Stimulated activated CD4-positive, alpha-beta T cell treated with anti-CD3 and anti-CD28 coated beads, TNF-alpha, amount 100 ng/mL, for 1 hour (primary cell): Measurements from ENCODE around the gene DENND6B.

ENCODE experiments used
- DNase-seq, 3 donors: peaks; one replicate each; pipeline ENCODE4 v3.0.0-alpha.2; 2020; ENCODE audit warnings: low read depth in 3 of 3, low spot score in 1 of 3

Gene DENND6B

GRCh38 chr22:50316114-50317065, 10.4 kb downstream of the DENND6B start:
- DNase-seq, result no peak

GRCh38 chr22:50315289-50316113, 11.3 kb downstream of the DENND6B start:
- no peak for DNase-seq

DNA sequence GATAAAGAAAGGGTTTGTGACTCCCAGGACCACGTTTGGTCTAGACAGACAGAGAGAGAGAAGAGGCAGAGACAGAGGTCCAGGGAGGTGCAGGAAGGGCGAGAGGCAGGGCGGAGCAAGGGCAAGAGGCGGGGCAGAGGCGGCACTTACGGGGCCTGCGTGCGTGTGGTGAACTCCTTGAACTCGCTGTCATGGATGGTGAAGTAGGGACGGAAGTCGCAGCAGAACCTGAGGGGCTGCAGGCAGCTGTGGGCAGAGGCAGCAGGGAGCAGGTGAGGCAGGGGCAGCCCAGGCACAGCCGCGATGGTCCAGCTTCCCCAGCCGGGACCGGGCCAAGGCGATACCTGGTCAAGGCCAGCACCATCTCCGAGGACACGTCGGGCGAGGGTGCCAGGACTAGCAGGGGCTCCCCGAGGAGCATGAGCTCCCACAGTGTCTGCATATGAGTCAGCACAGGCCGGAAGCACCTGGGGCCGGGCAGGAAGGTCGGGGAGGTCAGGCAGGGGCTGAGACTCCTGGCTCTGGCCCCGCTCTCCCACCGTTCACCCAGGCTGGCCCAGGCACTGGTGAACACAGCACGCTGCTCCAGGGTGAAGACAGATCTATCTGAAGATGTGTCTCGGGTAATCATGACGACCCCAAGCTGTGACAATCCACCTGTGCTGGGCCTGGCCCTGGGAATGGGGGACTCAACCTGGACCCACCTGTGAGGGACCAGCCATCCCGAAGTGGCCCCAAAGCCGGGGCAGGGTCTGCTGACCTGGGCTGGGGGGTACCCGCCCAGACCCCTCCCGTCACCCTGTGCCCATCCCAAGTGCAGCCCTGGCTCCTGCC, 12.1 kb downstream of the DENND6B start:
- peak; percentile 34 to 60 (median 43) for DNase-seq

DNA sequence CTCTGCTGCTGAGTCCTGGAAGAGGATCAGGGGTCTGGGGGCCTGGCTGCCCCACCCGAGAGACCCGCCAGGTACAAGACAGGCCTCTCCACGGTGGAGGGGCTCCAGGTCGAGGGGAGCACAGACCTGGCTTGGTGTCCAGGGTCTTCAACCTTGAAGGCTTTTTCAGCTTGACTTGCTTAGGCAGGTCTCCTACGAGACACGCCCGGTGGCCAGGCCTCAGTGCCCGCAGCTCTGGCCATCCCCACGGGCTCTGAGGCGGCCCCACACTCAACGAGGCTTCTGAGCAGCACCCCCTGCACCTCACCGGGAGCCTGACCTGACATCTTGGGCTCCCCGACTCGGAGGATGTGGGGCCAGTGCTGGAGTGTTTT, 12.7 kb downstream of the DENND6B start:
- DNase-seq, result no peak

GRCh38 chr22:50313600-50313999, 13.2 kb downstream of the DENND6B start:
- no peak for DNase-seq

DNA sequence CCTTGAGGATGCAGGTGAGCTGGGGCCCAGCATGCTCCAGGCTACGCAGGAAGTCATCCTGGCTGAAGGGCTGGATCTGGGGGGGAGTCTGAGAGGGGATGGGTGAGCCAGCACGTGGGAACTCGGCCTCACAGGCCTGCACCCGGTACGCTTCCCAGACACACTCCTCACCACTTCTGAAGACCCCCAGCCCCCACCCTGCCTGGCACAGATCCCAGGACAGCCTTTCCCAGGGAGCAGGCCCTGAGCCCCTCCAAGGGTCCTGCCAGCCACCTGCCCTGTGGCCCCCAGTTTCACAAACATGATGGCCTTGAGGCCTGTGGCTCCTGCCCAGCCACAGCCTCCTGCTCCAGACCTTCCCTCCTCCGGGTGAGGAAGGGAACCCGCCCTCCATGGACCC, 13.8 kb downstream of the DENND6B start:
- DNase-seq, result no peak

GRCh38 chr22:50312371-50312770, 14.4 kb downstream of the DENND6B start:
- DNase-seq, result no peak

- DNase-seq, result no peak
Observed at GRCh38 chr22:50311606-50312351, 15.0 kb downstream of the DENND6B start.

- DNase-seq, result no peak
Observed at GRCh38 chr22:50310949-50311444, 15.8 kb downstream of the DENND6B start.

- DNase-seq, result no peak
Observed at GRCh38 chr22:50310031-50310722, 16.6 kb downstream of the DENND6B start.

DNA sequence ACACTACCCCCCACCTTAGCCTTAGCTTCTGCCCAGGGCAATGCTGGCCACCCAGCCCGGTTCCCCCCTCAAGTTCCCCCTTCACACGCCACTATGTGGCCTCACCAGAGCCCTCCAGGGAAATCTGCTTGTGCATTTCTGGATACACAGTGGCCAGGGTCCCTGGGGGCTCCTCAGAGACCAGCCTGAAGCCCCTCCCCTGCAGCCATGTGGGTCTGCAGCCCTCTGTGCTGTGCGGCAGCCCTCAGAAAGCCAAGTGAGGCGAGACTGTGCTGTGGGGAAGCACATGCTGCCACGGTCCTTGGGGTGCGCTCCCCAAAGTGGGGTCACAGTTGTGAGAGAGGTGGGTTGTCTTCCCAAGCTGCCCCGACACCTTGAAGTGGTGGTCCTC, 17.2 kb downstream of the DENND6B start:
- DNase-seq, result no peak

DNA sequence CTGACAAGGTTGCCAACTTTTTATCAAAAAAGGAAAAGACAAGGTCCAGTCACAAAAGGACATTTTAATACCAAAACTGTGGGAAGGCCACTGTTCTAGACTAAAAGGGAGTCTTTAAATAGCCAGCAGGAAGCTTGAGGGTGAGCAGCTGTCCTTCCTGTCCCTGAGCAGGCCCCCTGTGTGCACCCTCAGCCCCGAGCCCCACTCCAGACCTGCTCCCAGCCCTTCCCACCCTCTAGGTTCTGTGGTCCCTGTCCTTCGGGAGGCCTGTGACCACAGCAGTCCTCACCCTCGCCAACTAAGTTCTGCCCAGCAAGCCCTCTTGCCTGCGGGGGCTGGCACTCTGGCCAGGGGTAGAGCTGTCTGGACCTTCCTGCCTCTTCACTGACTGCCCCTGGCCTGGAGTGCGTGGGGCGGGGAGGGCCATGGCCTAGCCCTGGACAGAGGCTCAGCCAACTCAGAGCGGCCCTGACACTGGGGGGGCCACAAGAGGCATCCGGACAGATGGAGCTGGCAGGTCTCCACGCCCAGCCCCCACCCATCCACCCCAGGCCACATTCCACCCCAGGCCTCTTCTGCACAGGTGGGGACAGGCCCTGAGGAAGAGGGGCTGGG, 17.7 kb downstream of the DENND6B start:
- no peak for DNase-seq

GRCh38 chr22:50308597-50308935, 18.2 kb downstream of the DENND6B start:
- DNase-seq, result no peak

- no peak for DNase-seq
Observed at GRCh38 chr22:50307890-50308596, 18.8 kb downstream of the DENND6B start.

DNA sequence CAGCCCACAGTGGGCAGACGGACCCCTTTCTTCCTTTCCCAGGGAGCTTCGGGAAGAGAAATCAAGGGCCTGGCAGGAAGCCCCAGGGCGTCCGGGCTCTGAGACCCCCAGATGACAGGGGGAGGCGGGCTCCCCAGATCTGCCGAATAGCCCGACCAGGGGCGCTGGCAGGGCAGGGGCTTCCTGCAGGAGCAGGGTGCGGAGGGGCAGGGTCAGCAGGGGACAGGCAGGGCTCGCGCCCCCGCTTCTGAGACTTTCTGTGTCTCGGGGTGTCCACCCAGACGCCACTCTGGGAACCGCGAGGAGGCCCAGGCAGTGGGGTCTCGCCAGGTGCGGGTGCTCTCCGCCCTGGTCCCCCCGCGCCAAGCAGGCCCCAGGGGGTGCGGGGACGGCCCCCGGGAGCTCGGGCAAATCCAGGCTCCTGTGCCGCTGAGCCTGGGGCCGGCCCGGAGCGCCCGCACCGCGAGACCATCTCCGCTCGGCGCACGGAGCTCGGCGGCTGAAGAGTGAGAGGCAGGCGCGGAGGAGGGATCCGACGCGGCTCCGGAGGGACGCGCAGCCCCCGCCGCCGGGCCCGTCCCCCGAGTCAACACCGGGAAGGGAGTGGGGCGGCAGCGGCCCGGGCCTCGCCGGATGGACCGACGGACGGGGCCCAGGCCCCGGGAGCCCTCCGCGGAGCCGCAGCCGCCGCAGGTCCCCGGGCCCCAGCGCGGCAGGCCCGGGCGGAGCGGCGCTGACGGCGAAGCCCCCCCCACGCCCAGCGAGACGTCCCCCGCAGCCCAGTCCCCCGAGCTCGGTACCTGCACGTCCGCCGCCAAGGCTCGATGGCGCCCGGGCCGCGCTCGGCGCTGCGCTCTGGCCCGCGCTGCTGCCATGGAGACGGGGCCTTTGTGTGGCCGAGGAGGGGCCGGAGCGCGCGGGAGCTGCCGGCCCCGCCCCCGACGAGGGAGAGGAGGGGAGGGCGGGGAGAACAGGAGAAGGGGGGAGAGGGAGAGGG, 19.8 kb downstream of the DENND6B start, which contains the start of gene PLXNB2:
Gene PLXNB2 (minus strand): TSS at position 894 of the 997 bp plus-strand sequence. CDS start 17,062 bp downstream, outside the sequence.
- no peak for DNase-seq

GRCh38 chr22:50305923-50306566, 20.8 kb downstream of the DENND6B start:
- DNase-seq, result no peak

GRCh38 chr22:50305393-50305922, 21.4 kb downstream of the DENND6B start:
- no peak for DNase-seq
